ENCODE measurements around the gene INSR.
"Not testable (repeated sequence)": the region's sequence is repeated elsewhere in the genome, so short reads cannot be mapped to it uniquely, and the experiment has no call there.

INSR gene

DNA sequence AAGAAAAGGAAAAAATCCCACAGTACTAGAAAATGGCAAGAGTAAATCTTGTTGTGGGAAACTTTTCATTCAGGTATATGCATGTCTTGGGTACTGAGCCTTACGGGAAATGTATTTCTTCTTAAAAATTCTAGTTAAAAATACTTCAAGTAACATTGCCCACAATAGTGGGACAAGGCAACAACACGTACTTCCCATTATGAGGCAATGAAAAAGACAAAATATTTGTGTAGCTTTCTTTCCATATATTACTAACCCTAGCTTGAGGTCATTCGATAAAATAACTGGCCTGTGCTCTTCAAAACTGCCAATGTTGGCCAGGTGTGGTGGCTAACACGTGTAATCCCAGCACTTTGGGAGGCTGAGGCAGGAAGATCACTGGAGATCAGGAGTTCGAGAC is 99.2 kb downstream of the INSR start:
- DNase-seq (ENCODE audit: low read depth in 2 of 2): no peak

DNA sequence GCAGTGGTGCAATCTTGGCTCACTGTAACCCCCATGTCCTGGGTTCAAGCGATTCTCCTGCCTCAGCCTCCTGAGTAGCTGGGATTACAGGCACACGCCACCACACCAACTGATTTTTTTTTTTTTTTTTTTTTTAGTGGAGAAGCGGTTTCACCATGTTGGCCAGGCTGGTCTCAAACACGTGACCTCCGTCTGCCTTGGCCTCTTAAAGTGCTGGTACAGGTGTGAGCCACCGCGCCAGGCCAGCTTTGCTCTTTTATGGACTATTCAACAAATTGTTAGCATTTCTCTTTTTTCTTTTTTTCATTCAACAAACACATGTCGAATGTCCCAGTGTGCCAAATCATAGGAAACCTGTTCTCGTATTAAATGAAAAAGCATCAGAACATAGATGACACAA is 99.6 kb downstream of the INSR start:
- DNase-seq (ENCODE audit: low read depth in 2 of 2): no peak

DNA sequence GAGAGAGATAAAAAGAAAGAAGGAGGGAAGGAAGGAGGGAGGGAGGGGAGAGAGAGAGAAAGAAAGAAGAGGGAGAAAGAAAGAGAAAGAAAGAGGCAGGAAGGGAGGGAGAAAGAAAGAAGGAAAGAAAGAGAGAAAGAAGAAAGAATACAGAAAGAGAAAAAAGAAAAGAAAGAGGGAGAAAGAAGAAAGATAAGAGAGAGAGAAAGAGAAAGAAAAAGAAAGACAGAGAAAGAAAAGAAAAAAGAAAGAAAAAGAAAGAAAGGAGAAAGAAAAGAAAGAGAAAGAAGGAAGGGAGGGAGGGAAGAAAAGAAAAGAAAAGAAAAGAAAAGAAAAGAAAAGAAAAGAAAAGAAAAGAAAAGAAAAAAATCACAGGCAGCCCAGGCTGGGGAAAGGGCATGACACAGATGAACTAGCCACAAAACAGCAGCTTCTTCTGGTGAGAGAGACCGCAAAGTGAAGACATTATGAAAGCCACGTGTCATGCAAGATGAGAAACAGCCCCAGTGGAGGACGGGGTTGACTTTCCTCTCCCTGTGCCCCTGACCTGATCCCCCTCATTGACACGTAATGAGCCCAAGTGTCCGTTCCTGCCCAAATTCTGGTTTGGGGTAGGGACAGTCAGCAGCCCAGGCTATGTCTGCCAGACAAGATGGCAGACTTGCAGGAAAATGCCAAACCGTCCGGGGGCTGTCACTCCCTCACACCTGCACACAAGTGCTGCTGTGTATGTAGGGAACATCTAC is 102.1 kb downstream of the INSR start:
- DNase-seq (ENCODE audit: low read depth in 2 of 2): peak; percentile 30 to 34

DNA sequence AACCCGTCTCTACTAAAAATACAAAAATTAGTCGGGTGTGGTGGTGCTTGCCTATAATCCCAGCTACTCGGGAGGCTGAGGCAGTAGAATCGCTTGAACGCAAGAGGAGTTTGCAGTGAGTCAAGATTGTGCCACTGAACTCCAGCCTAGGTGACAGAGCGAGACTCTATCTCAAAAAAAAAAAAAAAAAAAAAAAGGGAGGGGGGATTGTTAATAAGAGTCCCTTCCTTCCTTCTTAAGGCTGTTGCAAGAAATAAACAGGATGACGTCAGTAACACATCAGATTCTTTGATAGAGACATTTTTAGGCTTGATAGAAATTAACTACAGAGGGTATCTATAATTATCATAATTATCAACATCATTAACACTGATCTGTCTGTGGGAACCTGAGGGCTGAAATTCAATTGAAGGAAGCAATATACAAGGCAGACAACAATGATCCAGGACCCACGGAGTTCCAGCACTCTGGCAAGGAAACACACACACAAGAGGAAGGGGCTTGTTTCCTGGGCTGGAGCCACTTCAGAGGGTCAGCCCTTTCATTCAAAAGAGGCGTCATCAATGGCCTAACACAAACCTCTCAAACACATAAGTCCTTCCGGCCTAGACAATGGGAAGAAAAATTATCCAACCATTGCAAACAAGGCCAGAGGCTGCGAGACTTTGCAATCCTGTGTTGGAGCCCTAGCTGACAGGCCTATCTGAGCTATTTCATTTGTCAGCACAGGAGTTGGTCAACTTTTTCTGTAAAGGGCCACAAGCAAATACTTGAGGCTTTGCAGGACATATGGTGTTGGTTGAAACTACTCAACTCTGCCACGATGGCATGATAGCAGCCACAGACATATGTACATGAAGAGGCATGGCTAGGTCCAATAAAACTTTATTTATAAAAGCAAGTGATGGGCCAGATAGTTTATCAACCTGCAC is 105.2 kb downstream of the INSR start:
- no peak for DNase-seq (ENCODE audit: low read depth in 2 of 2)

DNA sequence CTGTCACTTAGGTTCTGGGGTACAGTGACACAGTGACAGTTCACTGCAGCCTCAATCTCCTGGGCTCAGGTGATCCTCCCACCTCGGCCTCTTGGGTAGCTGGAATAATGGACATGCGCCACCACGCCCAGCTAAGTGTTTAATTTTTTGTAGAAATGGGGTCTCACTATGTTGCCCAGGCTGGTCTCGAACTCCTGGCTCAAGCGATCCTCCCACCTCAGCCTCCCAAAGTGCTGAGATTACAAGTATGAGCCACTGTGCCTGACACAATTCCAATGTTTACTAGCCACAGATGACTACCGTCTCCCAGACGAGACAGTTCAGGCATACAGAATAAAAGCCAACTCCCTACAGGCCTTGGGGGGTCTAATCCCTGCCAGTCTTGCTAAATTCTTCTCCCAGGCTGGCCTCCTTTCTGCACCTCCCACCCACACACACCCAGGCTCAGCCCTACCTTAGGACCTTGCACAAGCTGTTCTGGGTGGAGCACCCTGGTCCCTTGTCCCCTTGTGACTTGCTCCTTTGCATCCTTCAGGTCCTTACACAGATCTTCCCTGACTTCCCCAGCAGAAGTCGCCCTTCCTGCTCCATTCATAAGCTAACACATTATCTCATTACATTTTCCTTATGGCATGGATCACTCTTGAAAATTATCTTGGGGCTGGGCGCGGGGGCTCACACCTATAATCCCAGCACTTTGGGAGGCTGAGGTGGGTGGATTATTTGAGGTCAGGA is 106.4 kb downstream of the INSR start:
- no peak for DNase-seq (ENCODE audit: low read depth in 2 of 2)

DNA sequence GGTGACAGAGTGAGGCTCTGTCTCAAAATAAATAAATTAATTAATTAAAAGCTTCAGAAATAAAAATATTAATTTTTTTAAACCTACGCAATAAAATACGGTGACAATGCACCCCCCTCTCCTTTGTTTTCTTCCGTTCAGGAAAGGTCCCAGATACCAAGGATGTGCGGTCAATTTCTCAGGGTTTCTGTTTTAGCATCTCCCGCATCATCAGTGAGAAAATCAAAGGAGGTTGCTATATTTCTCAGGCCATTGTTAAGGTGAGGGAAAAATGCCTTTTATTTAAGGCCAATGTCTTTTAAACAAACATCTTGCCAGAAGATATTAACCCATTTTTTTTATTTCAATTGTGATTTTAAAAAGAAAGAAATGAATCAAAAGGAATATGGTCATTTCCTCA is 111.7 kb downstream of the INSR start:
- no peak for DNase-seq (ENCODE audit: low read depth in 2 of 2)

DNA sequence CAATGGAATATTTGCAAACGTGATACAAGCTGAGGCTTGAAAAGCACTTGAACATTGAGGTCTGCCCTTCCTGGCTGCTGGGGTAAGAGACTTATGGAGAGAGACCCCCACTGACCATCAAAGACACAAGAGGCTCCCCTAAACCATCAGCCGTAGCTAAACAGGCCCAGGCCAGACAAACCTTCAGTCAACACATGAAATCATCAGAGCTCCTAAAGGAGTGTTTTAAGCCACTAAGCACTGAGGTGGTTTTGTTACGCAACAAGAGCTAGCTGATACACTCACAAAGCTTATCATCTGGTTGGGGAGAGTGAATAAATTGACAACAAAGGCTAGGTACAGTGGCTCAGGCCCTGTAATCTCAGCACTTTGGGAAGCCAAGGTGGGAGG is 114.3 kb downstream of the INSR start:
- no peak for DNase-seq (ENCODE audit: low read depth in 2 of 2)

DNA sequence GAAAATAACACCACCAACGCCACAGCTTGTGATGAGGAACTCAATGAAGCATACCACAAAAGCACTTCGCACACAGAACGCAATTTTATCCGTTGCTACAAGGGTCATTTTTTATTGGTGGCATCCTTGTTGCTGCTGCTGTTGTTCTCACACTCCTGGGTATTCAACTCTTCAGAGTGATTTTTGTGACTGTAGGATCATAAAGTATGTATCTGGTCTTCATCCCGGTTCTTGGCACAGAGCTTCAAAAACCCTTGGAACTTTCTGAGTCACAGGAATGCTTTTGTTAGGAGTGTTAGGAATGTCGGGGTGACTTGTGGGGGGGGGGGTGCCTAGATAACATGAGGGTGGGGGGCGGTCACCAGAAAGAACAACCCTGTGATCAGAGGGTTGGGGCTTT is 116.3 kb downstream of the INSR start:
- DNase-seq (ENCODE audit: low read depth in 2 of 2): no peak

DNA sequence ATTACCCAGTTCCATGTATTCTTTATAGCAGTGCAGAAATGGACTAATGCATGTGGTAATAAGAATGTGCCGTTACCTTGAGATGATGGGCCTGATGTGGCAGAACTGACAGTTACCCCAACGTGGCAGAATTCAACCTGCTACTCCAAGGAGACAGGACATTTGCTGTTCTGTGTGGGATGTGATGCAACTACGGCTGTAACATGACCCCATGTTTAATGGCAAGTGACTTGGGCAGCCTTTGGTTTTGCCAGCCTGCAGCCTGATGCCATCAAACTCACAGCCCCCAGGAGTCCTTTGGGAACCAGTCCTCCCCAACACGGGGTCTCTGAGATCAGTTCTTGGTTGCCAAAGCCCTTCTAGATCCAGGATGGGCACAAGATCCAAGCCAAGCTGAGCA is 117.4 kb downstream of the INSR start:
- DNase-seq (ENCODE audit: low read depth in 2 of 2): no peak

DNA sequence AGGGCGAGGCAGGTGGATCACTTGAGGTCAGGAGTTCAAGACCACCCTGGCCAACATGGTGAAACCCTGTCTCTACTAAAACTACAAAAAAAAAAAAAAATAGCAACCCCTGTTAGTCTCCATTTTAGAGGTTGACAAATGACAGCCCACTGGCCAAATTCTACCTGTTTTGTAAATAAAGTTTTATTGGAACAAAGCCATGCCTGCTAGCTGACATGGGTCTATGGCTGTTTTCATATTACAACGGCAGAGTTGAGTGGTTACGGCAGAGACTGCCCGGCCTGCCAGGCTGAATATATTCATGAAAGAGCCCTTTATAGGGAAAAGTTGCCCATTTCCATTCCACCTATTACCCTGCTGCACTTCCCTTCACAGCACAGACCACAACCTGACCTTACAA is 121.4 kb downstream of the INSR start:
- DNase-seq (ENCODE audit: low read depth in 2 of 2): no peak

DNA sequence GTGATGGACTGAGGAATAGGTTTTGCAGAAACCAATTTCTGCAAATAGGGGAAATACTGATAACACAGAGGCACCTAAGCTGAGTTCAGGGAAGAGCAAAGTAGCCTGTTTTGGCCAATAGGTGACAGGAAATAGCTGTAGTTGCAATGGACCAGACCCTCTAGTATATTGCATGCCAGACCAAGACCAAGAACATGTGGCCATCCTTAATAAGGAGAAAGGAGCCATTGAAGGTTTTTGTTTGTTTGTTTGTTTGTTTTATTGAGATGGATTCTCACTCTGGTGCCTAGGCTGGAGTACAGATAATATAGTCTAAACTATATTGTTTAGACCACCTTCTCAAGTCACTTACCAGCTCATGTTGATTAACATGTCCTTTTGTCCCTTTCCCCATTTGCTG is 123.2 kb downstream of the INSR start:
- DNase-seq (ENCODE audit: low read depth in 2 of 2): no peak

DNA sequence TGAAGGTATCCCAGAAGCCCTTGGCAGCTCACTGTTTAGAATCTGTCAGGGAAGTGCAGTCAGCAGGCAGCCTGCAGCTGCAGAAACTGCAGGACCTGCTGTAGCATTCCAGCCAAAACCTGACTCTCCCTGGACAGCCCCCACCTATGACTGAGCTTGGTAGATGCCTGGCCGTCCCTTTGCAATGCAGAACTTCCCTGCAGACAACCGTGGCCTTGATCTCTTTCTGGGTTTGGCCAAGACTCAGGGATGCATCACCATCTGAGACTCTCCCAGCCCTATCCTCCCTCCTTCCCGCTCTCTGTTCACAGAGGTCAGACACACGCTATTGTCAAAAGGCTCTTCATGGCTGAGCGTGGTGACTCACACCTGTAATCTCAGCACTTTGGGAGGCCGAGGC is 125.3 kb downstream of the INSR start:
- DNase-seq (ENCODE audit: low read depth in 2 of 2): no peak

DNA sequence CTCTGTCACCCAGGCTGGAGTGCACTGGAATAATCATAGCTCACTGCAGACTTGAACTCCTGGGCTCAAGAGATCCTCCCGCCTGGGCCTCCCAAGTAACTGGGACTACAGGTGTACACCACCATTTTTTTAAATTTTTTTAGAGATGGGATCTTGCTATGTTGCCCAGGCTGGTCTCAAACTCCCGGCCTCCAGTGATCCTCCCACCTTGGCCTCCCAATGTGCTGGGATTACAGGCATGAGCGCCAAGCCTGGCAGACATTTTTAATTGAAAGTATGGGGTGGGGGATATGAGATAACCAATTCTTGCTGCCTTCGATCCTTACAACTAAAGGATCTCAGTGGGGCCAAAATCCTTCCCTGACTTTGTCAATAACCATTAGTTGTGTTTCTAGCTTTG is 132.9 kb downstream of the INSR start:
- no peak for DNase-seq (ENCODE audit: low read depth in 2 of 2)

DNA sequence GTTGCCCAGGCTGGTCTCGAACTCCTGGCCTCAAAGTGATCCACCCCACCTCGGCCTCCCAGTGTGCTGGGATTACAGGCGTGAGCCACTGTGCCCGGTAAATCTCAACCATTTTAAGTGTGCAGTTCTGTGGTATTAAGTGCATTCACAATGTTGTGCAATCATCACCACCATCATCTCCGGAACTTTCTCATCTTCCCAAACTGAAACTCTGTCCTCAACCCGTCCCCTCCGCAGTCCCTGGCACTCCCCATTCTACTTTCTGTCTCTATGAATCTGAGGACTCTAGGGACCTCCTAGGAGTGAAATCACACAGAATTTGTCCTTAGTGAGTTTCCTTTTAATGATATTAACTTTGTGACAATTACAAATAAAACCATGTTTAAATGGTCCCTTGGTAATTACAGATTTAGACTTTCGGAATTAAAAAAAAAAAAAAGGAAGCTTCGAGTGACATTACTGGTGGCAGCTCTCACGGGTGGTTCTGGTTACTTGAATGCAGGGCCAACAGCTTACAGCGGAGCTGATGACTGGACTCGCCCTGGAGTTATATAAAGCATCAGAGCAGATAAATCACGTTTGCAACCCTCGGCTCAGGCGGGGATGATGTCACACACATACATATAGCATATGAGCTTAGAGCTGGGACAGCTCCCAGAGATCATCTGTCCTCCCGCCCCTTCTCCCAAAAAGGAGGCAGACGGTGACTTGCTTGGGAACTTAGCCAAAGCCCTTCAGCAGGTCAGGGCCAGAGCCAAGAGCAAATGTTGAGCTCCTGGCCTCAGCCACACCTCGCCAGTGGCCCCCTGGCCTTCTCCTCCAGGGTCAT is 134.9 kb downstream of the INSR start:
- no peak for DNase-seq (ENCODE audit: low read depth in 2 of 2)

DNA sequence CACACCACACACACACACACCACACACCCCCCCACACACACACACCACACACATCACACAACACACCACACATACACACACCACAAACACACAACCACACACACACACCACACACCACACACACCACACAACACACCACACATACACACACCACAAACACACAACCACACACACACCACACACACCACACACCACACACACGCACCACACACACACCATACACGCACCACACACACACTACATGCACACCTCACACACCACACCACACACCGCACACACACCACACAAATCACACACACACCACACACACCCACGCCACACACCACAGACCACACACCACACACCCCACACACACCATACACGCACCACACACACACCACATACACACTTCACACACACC is 141.2 kb downstream of the INSR start:
- no peak for DNase-seq (ENCODE audit: low read depth in 2 of 2)

DNA sequence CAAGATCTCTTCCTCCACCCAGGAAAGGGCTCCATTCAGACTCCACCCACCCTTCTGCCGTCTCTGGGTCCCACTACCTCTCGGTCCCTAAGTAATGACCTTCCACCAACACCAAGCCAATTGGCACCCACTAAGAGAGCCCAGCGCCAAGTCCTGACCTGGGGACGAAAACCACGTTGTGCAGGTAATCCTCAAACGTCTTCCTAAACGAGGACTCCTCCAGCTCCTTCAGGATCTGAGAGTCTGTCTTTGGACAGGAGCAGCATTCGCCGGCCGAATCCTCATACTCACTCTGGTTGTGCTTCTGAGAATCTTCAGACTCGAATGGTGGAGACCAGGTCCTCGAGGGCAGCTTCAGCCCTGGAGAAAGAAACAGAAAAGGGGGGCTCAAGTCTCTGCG is 141.6 kb downstream of the INSR start:
- DNase-seq (ENCODE audit: low read depth in 2 of 2): no peak

DNA sequence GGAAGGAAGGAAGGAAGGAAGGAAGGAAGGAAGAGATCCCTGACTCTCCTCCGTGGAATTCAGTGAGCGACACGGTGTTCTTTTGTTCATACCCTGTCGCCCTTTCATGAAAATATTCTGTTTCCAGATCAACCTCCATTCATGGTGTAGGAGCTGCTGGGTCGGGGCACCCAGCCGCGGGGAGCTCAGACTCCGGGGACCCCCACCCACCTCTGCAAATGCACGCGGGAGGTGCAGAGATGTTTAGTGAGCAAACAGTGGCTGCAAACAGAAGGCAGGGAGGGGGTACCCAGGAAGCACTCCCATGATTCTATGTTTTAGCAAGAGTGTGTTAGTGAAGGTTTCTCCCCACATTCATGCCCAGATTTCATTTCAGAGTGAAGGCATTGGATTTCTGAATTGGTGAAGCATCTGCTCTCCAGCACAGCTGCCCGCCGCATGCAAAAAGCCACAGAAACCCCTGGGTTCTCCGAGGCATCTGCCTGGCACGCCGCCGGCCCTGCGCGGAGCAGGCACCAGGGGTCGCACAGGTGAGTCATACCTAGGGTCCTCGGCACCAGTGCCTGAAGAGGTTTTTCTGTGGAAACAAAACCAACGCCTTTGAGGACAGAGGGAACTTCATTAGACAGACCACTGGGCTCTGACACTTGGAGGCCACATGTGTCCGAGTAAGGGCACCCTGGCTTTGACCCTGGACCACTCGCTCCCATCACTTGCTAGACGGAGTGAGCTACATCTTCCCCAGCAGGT is 144.1 kb downstream of the INSR start:
- no peak for DNase-seq (ENCODE audit: low read depth in 2 of 2)

DNA sequence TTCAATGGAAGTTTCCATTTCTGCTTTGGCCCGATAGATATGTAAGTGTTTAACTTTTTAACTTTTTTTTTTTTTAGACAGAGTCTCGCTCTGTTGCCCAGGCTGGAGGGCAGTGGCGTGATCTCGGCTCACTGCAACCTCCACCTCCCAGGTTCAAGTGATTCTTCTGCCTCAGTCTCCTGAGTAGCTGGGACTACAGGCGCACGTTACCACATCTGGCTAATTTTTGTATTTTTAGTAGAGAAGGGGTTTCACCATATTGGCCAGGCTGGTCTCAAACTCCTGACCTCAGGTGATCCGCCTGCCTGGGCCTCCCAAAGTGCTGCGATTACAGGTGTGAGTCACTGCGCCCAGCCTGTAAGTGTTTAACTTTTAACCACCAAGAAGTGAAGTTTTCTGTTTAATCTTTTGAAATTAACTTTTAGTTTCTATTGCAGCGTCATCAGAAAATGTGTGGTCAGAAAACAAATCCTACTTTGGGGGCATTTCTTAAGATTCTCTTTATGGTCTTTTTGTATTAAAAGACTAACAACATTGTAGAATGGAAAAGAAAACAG is 147.0 kb downstream of the INSR start:
- peak in 1 of 2 donors; percentile 4 for DNase-seq (ENCODE audit: low read depth in 2 of 2)

DNA sequence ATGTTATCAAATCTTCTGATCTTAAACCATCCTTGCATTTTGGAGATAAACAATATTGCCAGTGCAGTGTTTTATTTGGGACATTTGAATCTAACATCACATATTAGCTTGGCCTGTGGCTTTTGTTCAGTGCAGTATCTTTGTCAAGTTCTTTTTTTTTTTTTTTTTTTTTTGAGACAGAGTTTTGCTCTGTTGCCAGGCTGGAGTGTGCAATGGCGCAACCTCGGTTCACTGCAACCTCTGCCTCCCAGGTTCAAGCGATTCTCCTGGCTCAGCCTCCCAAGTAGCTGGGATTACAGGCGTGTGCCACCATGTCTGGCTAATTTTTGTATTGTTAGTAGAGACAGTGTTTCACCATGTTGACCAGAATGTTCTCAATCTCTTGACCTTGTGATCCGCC is 148.1 kb downstream of the INSR start:
- DNase-seq (ENCODE audit: low read depth in 2 of 2): not testable (repeated sequence)

DNA sequence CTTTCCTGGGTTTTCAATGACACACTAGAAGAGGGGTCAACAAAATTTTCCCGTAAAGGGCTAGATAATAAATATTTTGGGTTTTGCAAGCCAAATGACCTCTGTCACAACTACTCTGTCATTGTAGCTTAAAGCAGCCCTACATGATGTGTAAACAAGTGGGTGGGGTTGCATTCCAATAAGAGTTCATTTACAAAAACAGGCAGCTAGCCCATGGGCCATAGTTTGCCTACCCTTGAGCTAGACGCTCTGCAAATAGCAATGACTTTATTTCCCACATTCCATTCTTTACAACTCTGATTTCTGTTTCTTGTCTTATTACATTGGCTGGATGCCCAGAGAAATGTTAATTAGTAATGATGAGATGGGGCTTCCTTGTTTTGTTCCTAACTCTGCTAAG is 148.7 kb downstream of the INSR start:
- DNase-seq (ENCODE audit: low read depth in 2 of 2): no peak

DNA sequence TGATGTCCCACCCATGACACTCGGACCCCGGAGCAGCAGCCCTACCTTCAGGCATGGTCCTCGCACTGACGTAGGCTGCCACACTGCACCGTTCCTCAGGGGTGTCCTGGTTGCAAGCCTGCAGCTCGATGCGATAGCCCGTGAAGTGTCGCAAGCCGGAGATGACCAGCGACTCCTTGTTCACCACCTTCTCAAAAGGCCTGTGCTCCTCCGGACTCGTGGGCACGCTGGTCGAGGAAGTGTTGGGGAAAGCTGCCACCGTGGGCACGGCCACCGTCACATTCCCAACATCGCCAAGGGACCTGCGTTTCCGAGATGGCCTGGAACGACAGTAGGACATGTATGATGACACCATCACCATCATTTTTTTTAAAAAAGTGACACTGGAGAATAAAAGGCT is 151.4 kb downstream of the INSR start:
- DNase-seq (ENCODE audit: low read depth in 2 of 2): no peak
